ENCODE data around the gene BAG1.

The BAG1 gene

GRCh38 chr9:33265211-33265865 is 830 bp upstream of the BAG1 start:
- Histone ChIP-seq H3K4me3 (peak overlapping the region; percentile 90), H3K36me3 (replicated peaks) (peaks cover 65% of the 10 kb centered on the region), H3K4me1 (peaks cover 10% of the 10 kb centered on the region), H3K9me3 (no peaks in the 10 kb centered on the region), H3K27me3 (ENCODE audit: low read depth) (no peaks in the 10 kb centered on the region)
- no peak for DNase-seq (ENCODE audit: low spot score in 2 of 2)
- in situ Hi-C loops (cut with MboI; ENCODE audit: low sequenced_read_pairs), result loop anchor here (5.0 kb wide), 1 partner anchor 52 kb away; no protein-coding TSS in a partner anchor

GRCh38 chr9:33264003-33264472 is 470 bp downstream of the BAG1 start:
- in situ Hi-C loops (cut with MboI; ENCODE audit: low sequenced_read_pairs), result no loop called here
- DNase-seq (ENCODE audit: low spot score in 2 of 2), result peak in 1 of 2 experiments; percentile 52
- H3K36me3 ChIP-seq (replicated peaks), result peaks cover 74% of the 10 kb centered on the region

GRCh38 chr9:33263131-33264002 is 1.1 kb downstream of the BAG1 start:
- in situ Hi-C loops (cut with MboI; ENCODE audit: low sequenced_read_pairs), result no loop called here
- H3K36me3 ChIP-seq (replicated peaks), result peaks cover 76% of the 10 kb centered on the region
- DNase-seq (ENCODE audit: low spot score in 2 of 2), result peak; percentile 17 to 25
- H3K4me3 ChIP-seq, result peak overlapping the region; percentile 90
- no peaks in the 10 kb centered on the region for H3K9me3 ChIP-seq
- H3K4me1 ChIP-seq, result peaks cover 10% of the 10 kb centered on the region
- H3K27me3 ChIP-seq (ENCODE audit: low read depth), result no peaks in the 10 kb centered on the region

More at GRCh38 chr9:33264003-33264472, 470 bp downstream of the BAG1 start:
- Histone ChIP-seq H3K4me3 (peak overlapping the region; percentile 90), H3K4me1 (peaks cover 10% of the 10 kb centered on the region), H3K9me3 (no peaks in the 10 kb centered on the region), H3K27me3 (ENCODE audit: low read depth) (no peaks in the 10 kb centered on the region)

- in situ Hi-C loops (cut with MboI; ENCODE audit: low sequenced_read_pairs), result no loop called here
- Histone ChIP-seq H3K27me3 (ENCODE audit: low read depth) (no peaks in the 10 kb centered on the region), H3K4me3 (no peak overlapping the region), H3K36me3 (replicated peaks) (peaks cover 78% of the 10 kb centered on the region), H3K9me3 (no peaks in the 10 kb centered on the region), H3K4me1 (peaks cover 6% of the 10 kb centered on the region)
- no peak for DNase-seq (ENCODE audit: low spot score in 2 of 2)
Observed at GRCh38 chr9:33260372-33260771, 4.1 kb downstream of the BAG1 start.

GRCh38 chr9:33257276-33257675 is 7.2 kb downstream of the BAG1 start:
- peaks cover 92% of the 10 kb centered on the region for H3K36me3 ChIP-seq (replicated peaks)
- H3K4me3 ChIP-seq, result no peak overlapping the region
- in situ Hi-C loops (cut with MboI; ENCODE audit: low sequenced_read_pairs), result no loop called here
- no peaks in the 10 kb centered on the region for H3K9me3 ChIP-seq
- DNase-seq (ENCODE audit: low spot score in 2 of 2), result no peak
- H3K4me1 ChIP-seq, result no peaks in the 10 kb centered on the region
- H3K27me3 ChIP-seq (ENCODE audit: low read depth), result no peaks in the 10 kb centered on the region

GRCh38 chr9:33256236-33256635 is 8.3 kb downstream of the BAG1 start:
- no peak for DNase-seq (ENCODE audit: low spot score in 2 of 2)
- Histone ChIP-seq H3K9me3 (no peaks in the 10 kb centered on the region), H3K4me1 (no peaks in the 10 kb centered on the region), H3K36me3 (replicated peaks) (peaks cover 81% of the 10 kb centered on the region), H3K27me3 (ENCODE audit: low read depth) (no peaks in the 10 kb centered on the region), H3K4me3 (no peak overlapping the region)
- in situ Hi-C loops (cut with MboI; ENCODE audit: low sequenced_read_pairs), result no loop called here

GRCh38 chr9:33255471-33255870 is 9.0 kb downstream of the BAG1 start:
- H3K27me3 ChIP-seq (ENCODE audit: low read depth), result no peaks in the 10 kb centered on the region
- no peaks in the 10 kb centered on the region for H3K4me1 ChIP-seq
- H3K4me3 ChIP-seq, result no peak overlapping the region
- no peak for DNase-seq (ENCODE audit: low spot score in 2 of 2)
- H3K36me3 ChIP-seq (replicated peaks), result peaks cover 74% of the 10 kb centered on the region
- H3K9me3 ChIP-seq, result no peaks in the 10 kb centered on the region
- in situ Hi-C loops (cut with MboI; ENCODE audit: low sequenced_read_pairs), result no loop called here

- no peak for DNase-seq (ENCODE audit: low spot score in 2 of 2)
- in situ Hi-C loops (cut with MboI; ENCODE audit: low sequenced_read_pairs), result no loop called here
- H3K36me3 ChIP-seq (replicated peaks), result peaks cover 69% of the 10 kb centered on the region
- H3K4me1 ChIP-seq, result no peaks in the 10 kb centered on the region
- H3K27me3 ChIP-seq (ENCODE audit: low read depth), result no peaks in the 10 kb centered on the region
- no peak overlapping the region for H3K4me3 ChIP-seq
- H3K9me3 ChIP-seq, result no peaks in the 10 kb centered on the region
Observed at GRCh38 chr9:33255014-33255413, 9.5 kb downstream of the BAG1 start.

- Histone ChIP-seq H3K27me3 (ENCODE audit: low read depth) (no peaks in the 10 kb centered on the region), H3K4me3 (no peak overlapping the region), H3K9me3 (no peaks in the 10 kb centered on the region), H3K36me3 (replicated peaks) (peaks cover 61% of the 10 kb centered on the region), H3K4me1 (no peaks in the 10 kb centered on the region)
- no peak for DNase-seq (ENCODE audit: low spot score in 2 of 2)
- in situ Hi-C loops (cut with MboI; ENCODE audit: low sequenced_read_pairs), result no loop called here
Observed at GRCh38 chr9:33254211-33254610, 10.3 kb downstream of the BAG1 start.

GRCh38 chr9:33250458-33250995 is 14.0 kb downstream of the BAG1 start:
- DNase-seq (ENCODE audit: low spot score in 2 of 2), result no peak

GRCh38 chr9:33249983-33250382 is 14.5 kb downstream of the BAG1 start:
- H3K36me3 ChIP-seq (replicated peaks), result peaks cover 21% of the 10 kb centered on the region
- no peak overlapping the region for H3K4me3 ChIP-seq
- DNase-seq (ENCODE audit: low spot score in 2 of 2), result no peak
- H3K27me3 ChIP-seq (ENCODE audit: low read depth), result no peaks in the 10 kb centered on the region
- H3K4me1 ChIP-seq, result no peaks in the 10 kb centered on the region
- no peaks in the 10 kb centered on the region for H3K9me3 ChIP-seq
- in situ Hi-C loops (cut with MboI; ENCODE audit: low sequenced_read_pairs), result no loop called here

More at GRCh38 chr9:33250458-33250995, 14.0 kb downstream of the BAG1 start:
- H3K4me3 ChIP-seq, result no peak overlapping the region
- no peaks in the 10 kb centered on the region for H3K27me3 ChIP-seq (ENCODE audit: low read depth)
- H3K4me1 ChIP-seq, result no peaks in the 10 kb centered on the region
- H3K9me3 ChIP-seq, result no peaks in the 10 kb centered on the region
- peaks cover 27% of the 10 kb centered on the region for H3K36me3 ChIP-seq (replicated peaks)
- in situ Hi-C loops (cut with MboI; ENCODE audit: low sequenced_read_pairs), result no loop called here

- no peaks in the 10 kb centered on the region for H3K27me3 ChIP-seq (ENCODE audit: low read depth)
- H3K36me3 ChIP-seq (replicated peaks), result peaks cover 13% of the 10 kb centered on the region
- in situ Hi-C loops (cut with MboI; ENCODE audit: low sequenced_read_pairs), result no loop called here
- no peak for DNase-seq (ENCODE audit: low spot score in 2 of 2)
- no peaks in the 10 kb centered on the region for H3K4me1 ChIP-seq
- H3K4me3 ChIP-seq, result no peak overlapping the region
- H3K9me3 ChIP-seq, result no peaks in the 10 kb centered on the region
Observed at GRCh38 chr9:33249087-33249658, 15.3 kb downstream of the BAG1 start.

- no peak for DNase-seq (ENCODE audit: low spot score in 2 of 2)
- Histone ChIP-seq H3K9me3 (no peaks in the 10 kb centered on the region), H3K4me1 (no peaks in the 10 kb centered on the region), H3K4me3 (no peak overlapping the region), H3K36me3 (replicated peaks) (peaks cover 12% of the 10 kb centered on the region), H3K27me3 (ENCODE audit: low read depth) (no peaks in the 10 kb centered on the region)
- in situ Hi-C loops (cut with MboI; ENCODE audit: low sequenced_read_pairs), result no loop called here
Observed at GRCh38 chr9:33248606-33249005, 15.9 kb downstream of the BAG1 start.

Measured in HAP-1 (cell line).